Measurements from ENCODE around the gene FNDC1. TPM values are rescaled to one million over a fixed set of nuclear protein-coding genes. Genes with fewer than 3 reads are reported as not detected.

Gene FNDC1
- total RNA-seq, 2 experiments from 2014 or later = not detected

- no peaks in the 10 kb centered on the region for H3K36me3 Mint-ChIP-seq
- ATAC-seq (ENCODE audit: low read depth) = no peak
Observed at GRCh38 chr6:159232751-159233150, 63.6 kb downstream of the FNDC1 start.

GRCh38 chr6:159233365-159234101, 64.3 kb downstream of the FNDC1 start:
- Mint-ChIP-seq H3K36me3 (no peaks in the 10 kb centered on the region), H3K4me3 (no peak overlapping the region), H3K4me1 (no peaks in the 10 kb centered on the region), H3K27ac (no peak overlapping the region), H3K27me3 (peaks cover 57% of the 10 kb centered on the region), H3K9me3 (no peaks in the 10 kb centered on the region)
- ATAC-seq (ENCODE audit: low read depth) (no peak), DNase-seq (no peak)
- POLR2A ChIA-PET = no interaction called here

More at GRCh38 chr6:159232751-159233150, 63.6 kb downstream of the FNDC1 start:
- POLR2A ChIA-PET = no interaction called here
- Mint-ChIP-seq H3K27ac (no peak overlapping the region), H3K4me1 (no peaks in the 10 kb centered on the region), H3K4me3 (no peak overlapping the region), H3K27me3 (peaks cover 57% of the 10 kb centered on the region), H3K9me3 (no peaks in the 10 kb centered on the region)
- no peak for DNase-seq

GRCh38 chr6:159234102-159234553, 64.9 kb downstream of the FNDC1 start:
- Mint-ChIP-seq H3K36me3 (no peaks in the 10 kb centered on the region), H3K27ac (no peak overlapping the region), H3K27me3 (peaks cover 54% of the 10 kb centered on the region), H3K9me3 (no peaks in the 10 kb centered on the region), H3K4me3 (no peak overlapping the region), H3K4me1 (no peaks in the 10 kb centered on the region)
- DNase-seq = no peak
- no peak for ATAC-seq (ENCODE audit: low read depth)
- POLR2A ChIA-PET = no interaction called here

- no peaks in the 10 kb centered on the region for H3K4me1 Mint-ChIP-seq
- DNase-seq (no peak), ATAC-seq (ENCODE audit: low read depth) (no peak)
- H3K9me3 Mint-ChIP-seq = no peaks in the 10 kb centered on the region
- H3K27me3 Mint-ChIP-seq = peaks cover 45% of the 10 kb centered on the region
- POLR2A ChIA-PET = no interaction called here
- no peak overlapping the region for H3K4me3 Mint-ChIP-seq
- no peaks in the 10 kb centered on the region for H3K36me3 Mint-ChIP-seq
- no peak overlapping the region for H3K27ac Mint-ChIP-seq
Observed at GRCh38 chr6:159238920-159239558, 69.8 kb downstream of the FNDC1 start.

- H3K4me1 Mint-ChIP-seq = no peaks in the 10 kb centered on the region
- no peak overlapping the region for H3K27ac Mint-ChIP-seq
- ATAC-seq (ENCODE audit: low read depth) = no peak
- H3K4me3 Mint-ChIP-seq = no peak overlapping the region
- no peak for DNase-seq
- POLR2A ChIA-PET = no interaction called here
- H3K9me3 Mint-ChIP-seq = peaks cover 2% of the 10 kb centered on the region
- H3K27me3 Mint-ChIP-seq = peaks cover 8% of the 10 kb centered on the region
- no peaks in the 10 kb centered on the region for H3K36me3 Mint-ChIP-seq
Observed at GRCh38 chr6:159249128-159249527, 79.9 kb downstream of the FNDC1 start.

- Mint-ChIP-seq H3K9me3 (peaks cover 1% of the 10 kb centered on the region), H3K4me1 (no peaks in the 10 kb centered on the region), H3K27me3 (peaks cover 5% of the 10 kb centered on the region), H3K36me3 (no peaks in the 10 kb centered on the region), H3K27ac (no peak overlapping the region), H3K4me3 (no peak overlapping the region)
- ATAC-seq (ENCODE audit: low read depth) = no peak
- POLR2A ChIA-PET = no interaction called here
- DNase-seq = no peak
Observed at GRCh38 chr6:159249752-159250151, 80.6 kb downstream of the FNDC1 start.

- no peak overlapping the region for H3K27ac Mint-ChIP-seq
- no peak overlapping the region for H3K4me3 Mint-ChIP-seq
- H3K27me3 Mint-ChIP-seq = peaks cover 6% of the 10 kb centered on the region
- no peaks in the 10 kb centered on the region for H3K9me3 Mint-ChIP-seq
- no peak for ATAC-seq (ENCODE audit: low read depth)
- DNase-seq = no peak
- POLR2A ChIA-PET = no interaction called here
- no peaks in the 10 kb centered on the region for H3K36me3 Mint-ChIP-seq
- no peaks in the 10 kb centered on the region for H3K4me1 Mint-ChIP-seq
Observed at GRCh38 chr6:159250633-159251032, 81.4 kb downstream of the FNDC1 start.

GRCh38 chr6:159252955-159253508, 83.8 kb downstream of the FNDC1 start:
- POLR2A ChIA-PET = no interaction called here
- Mint-ChIP-seq H3K9me3 (no peaks in the 10 kb centered on the region), H3K4me1 (no peaks in the 10 kb centered on the region), H3K36me3 (no peaks in the 10 kb centered on the region), H3K27ac (no peak overlapping the region), H3K27me3 (peaks cover 4% of the 10 kb centered on the region), H3K4me3 (no peak overlapping the region)
- DNase-seq (no peak), ATAC-seq (ENCODE audit: low read depth) (no peak)

GRCh38 chr6:159254186-159254585, 85.0 kb downstream of the FNDC1 start:
- ATAC-seq (ENCODE audit: low read depth) (no peak), DNase-seq (no peak)
- Mint-ChIP-seq H3K36me3 (no peaks in the 10 kb centered on the region), H3K4me3 (no peak overlapping the region), H3K27me3 (peaks cover 6% of the 10 kb centered on the region), H3K27ac (no peak overlapping the region), H3K9me3 (no peaks in the 10 kb centered on the region), H3K4me1 (no peaks in the 10 kb centered on the region)
- POLR2A ChIA-PET = no interaction called here

GRCh38 chr6:159255434-159255951, 86.3 kb downstream of the FNDC1 start:
- Mint-ChIP-seq H3K27ac (no peak overlapping the region), H3K4me3 (no peak overlapping the region), H3K27me3 (peaks cover 6% of the 10 kb centered on the region), H3K36me3 (no peaks in the 10 kb centered on the region), H3K4me1 (no peaks in the 10 kb centered on the region), H3K9me3 (no peaks in the 10 kb centered on the region)
- DNase-seq (no peak), ATAC-seq (ENCODE audit: low read depth) (no peak)
- POLR2A ChIA-PET = no interaction called here

GRCh38 chr6:159256128-159256527, 86.9 kb downstream of the FNDC1 start:
- no peaks in the 10 kb centered on the region for H3K9me3 Mint-ChIP-seq
- no peaks in the 10 kb centered on the region for H3K36me3 Mint-ChIP-seq
- H3K27me3 Mint-ChIP-seq = peaks cover 7% of the 10 kb centered on the region
- ATAC-seq (ENCODE audit: low read depth) (no peak), DNase-seq (no peak)
- POLR2A ChIA-PET = no interaction called here
- H3K27ac Mint-ChIP-seq = no peak overlapping the region
- H3K4me3 Mint-ChIP-seq = no peak overlapping the region
- no peaks in the 10 kb centered on the region for H3K4me1 Mint-ChIP-seq

GRCh38 chr6:159257846-159258245, 88.6 kb downstream of the FNDC1 start:
- POLR2A ChIA-PET = no interaction called here
- no peak overlapping the region for H3K4me3 Mint-ChIP-seq
- no peak for ATAC-seq (ENCODE audit: low read depth)
- no peaks in the 10 kb centered on the region for H3K9me3 Mint-ChIP-seq
- DNase-seq = no peak
- H3K27me3 Mint-ChIP-seq = peaks cover 9% of the 10 kb centered on the region
- H3K36me3 Mint-ChIP-seq = no peaks in the 10 kb centered on the region
- H3K4me1 Mint-ChIP-seq = no peaks in the 10 kb centered on the region
- no peak overlapping the region for H3K27ac Mint-ChIP-seq

- H3K9me3 Mint-ChIP-seq = no peaks in the 10 kb centered on the region
- no peaks in the 10 kb centered on the region for H3K4me1 Mint-ChIP-seq
- H3K27me3 Mint-ChIP-seq = peaks cover 9% of the 10 kb centered on the region
- no peak overlapping the region for H3K27ac Mint-ChIP-seq
- no peak overlapping the region for H3K4me3 Mint-ChIP-seq
- DNase-seq (no peak), ATAC-seq (ENCODE audit: low read depth) (no peak)
- no peaks in the 10 kb centered on the region for H3K36me3 Mint-ChIP-seq
- POLR2A ChIA-PET = no interaction called here
Observed at GRCh38 chr6:159259441-159260125, 90.4 kb downstream of the FNDC1 start.
